Measurements from ENCODE around the gene ATF7IP.
A peak's percentile ranks its signal among the peaks of the same experiment; 100 is the strongest.

Gene ATF7IP

DNA sequence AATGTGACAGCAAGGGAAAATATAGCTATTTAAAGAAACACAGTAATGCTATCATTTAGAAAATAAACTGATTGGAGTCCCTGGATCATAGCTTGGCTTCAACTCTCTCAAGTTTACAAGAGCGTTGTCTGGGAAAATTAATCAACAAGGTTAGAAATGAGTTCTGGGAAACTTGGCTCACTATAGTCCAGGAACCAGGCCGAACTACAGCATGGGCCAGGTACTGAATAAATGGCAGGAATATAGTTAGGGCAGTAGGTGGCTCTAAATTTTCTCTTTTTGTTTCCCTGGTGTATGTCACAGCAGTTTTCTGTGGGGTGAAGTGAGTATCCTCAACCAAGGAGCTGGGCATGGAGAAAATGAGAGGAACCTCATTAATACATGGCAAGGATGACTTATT, 129.8 kb downstream of the ATF7IP start:
- DNase-seq, result no peak

DNA sequence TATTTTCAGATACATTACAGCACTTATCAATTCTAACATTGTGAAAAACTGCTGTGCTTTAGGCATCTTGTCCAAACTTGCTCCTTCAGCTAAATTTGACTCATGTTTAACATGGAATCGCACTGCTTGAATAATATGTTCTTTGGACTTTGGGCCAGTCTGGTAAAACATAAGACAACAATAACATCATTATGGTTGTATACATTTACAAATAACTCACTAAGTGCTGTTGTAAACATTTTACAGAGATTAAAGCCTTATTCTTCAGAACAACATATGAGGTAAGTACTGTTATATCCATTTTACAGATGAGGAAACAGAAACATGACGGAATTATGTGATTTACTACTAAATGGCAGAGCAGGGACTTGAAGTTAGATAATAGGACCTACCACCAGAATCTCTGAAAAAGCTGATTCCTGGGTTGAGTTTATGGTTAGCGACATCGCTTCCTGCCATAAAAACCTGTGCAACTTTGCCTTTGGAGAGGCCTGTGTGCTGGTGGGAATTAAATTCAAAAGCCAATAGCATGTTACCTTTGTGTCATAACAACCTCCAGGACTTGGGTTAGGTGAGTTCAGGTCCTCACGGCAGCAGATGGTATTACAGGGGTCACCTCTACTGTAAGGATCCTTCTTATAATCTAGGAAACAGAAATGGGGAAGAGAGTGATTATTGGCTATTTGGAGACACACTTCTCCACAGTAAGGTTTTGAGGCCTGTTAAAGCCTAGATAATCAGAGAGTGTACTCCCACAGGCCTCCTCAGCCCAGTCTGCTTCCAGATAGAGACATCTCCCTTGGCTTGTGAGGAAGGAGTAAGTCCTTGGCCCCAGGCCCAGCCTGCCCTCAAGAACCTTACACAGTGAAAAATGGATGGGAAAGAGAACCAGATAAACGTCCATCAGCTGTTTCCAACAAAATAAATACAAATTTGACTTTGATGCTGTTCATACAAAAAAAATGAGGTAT, 140.4 kb downstream of the ATF7IP start:
- no peak for DNase-seq

DNA sequence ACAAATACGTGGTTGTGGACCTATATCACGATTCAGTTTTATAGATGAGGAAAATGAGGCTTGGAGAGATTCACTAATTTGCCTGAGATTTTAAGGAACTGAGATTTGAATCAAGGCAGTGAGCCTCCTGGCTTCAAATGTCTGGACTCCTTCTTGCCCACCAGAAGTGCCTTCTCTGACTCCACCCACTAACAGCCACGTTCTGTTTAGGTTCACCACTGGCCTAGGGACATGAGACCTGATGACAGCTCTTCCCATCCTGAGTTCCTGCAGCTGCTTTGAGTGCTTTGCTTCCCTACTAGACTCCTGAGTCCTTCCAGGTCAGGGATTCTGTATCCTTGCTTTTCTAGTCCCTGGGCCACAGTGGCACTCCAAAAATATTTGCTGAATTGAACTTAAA, 145.1 kb downstream of the ATF7IP start:
- no peak for DNase-seq

DNA sequence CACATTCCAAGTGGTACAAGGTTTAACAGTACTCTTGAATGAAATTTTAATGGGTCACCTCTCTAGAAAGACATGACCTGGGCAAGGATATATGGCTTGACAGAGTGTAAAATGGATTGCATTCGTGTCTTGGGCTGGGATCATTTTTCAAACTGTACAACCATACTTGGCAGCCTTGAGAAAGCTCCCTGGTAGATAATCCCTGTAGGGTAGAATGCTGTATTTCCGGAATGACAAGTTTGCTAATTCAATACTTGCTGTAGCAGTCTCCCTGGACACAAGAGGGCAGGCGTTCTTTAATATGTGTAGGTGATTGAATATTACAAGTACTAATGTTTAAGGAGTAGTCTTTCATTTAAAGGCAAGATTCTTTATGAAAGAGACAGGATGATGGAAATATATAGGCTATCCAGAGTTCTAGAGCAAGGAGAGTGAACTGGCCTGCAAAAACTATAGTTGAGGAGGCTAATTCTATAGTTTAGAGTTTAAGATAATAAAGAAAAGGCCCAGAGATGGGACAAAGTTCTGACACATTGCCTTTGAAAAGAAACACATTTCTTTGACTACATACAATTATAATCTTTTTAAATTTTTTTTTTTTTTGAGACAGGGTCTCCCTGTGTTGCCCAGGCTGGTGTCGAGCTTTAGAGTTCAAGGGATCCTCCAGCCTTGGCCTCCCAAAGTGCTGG, 148.8 kb downstream of the ATF7IP start:
- DNase-seq, result peak; percentile 9

DNA sequence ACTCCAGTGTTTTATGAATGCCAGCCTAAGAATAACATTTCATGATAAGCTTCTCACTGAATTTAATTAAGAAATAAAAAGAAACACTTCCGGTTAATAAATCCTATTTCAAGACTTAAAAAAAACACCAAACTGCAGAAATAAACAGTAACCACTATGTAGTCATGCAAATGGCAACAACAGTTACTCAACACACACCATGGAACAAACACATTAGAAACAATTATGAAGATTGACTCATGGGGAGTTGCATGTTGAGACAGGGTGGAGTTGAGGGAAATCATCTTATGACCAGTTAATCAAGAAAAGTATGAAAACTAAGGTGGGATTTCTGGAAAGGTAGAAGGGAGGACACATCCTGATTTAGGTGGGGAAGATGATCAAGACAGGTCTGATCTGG, 149.5 kb downstream of the ATF7IP start:
- DNase-seq, result no peak

DNA sequence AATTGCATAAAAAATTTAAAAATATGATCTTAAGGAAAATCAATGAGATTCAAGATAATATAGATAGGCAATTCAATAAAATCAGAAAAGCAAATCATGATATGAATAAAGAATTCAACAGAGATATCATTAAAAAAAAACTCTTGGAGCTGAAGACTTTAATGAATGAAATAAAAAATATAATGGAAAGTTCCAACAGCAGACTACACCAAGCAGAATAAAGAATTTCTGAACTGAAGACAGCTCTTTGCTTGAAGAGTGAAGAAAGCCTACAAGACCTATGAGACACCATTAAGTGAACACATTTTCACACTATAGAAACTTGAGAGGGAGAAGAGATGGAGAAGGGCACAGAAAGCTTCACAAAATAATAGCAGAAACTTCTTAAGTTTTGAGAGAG, 156.3 kb downstream of the ATF7IP start:
- no peak for DNase-seq

DNA sequence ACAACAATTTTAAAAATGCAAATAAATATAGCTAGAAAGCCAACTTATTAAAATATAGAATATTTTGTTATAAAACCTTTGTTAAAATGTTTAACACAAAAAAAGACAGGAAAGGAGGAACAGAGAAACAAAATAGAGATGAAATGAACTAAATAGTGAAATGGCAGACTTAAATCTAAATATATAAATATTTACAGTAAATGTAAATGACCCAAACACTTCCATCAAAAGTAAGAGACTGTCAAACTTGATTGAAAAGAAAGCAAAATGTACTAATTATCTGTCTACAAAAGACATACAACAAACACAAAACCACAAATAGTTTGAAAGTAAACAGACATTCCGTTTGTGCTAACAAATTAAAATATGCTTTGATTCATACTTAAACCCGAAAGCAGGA, 160.5 kb downstream of the ATF7IP start:
- DNase-seq, result no peak

DNA sequence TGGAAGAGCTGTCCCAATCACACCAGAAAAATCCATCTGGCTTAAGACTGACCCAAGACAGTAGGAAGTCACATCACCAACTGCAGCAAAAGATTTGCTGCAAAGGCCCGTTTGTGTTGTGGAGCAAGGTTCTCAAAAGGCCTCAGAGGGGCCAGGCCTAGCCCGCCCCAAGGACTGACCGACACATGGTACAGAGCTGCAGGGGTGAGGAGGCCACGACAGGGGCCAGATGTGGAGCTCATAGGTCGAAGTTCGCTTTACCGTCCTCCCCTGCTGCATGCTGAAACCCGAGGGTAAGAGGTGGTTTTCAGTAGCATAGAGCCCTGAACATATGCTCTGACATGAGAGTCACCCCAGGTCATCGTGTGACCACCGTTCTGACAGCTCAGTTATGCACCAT, 166.7 kb downstream of the ATF7IP start:
- DNase-seq, result no peak

DNA sequence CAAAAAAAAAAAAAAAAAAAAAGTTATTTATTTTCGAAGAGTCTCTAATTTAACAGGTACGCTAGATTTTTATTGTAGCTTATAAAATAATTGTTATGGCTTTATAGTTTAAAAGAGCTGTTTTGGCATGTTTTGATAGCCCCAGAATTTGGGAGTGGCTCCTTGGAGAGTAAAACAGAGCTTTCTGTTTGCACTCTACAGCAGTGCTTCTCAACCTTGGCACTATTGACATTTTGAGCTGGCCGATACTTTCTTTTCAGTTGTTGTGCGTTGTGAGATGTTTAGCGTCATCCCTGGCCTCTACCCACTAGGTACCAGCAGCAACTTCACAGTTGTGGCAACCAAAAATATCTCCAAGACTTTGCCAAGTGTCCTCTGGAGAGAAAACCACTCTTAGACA, 171.6 kb downstream of the ATF7IP start:
- no peak for DNase-seq

DNA sequence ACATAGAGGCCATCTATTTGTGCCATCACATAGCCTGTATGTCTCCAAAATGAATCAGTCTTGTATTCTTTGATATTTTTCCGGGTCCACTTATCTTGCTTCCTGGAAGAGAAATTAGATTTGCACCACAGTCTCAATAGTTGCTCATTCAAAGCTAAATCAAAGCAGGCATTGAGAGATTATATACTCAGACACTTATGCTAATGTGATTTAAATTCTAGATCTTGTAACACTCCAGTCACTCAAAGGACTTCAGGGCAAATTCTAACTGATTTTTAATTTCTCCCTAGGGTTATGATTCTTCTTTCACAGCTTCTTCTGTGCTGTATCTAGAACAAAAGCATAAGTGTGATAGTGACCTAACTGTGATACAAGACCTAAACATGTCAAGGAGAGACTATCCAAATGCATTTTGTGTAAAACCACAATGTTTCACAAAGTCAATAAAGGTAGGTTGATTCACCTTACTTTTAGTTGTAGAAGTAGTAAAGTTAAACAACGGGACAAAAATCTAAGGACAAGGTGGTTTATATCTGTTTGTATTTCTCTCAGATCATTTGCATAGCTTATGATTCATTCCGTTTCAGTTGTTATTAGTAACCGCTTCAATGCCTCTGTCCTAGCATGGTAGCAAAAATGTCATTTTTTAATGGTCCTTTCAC, 175.4 kb downstream of the ATF7IP start:
- DNase-seq, result no peak

DNA sequence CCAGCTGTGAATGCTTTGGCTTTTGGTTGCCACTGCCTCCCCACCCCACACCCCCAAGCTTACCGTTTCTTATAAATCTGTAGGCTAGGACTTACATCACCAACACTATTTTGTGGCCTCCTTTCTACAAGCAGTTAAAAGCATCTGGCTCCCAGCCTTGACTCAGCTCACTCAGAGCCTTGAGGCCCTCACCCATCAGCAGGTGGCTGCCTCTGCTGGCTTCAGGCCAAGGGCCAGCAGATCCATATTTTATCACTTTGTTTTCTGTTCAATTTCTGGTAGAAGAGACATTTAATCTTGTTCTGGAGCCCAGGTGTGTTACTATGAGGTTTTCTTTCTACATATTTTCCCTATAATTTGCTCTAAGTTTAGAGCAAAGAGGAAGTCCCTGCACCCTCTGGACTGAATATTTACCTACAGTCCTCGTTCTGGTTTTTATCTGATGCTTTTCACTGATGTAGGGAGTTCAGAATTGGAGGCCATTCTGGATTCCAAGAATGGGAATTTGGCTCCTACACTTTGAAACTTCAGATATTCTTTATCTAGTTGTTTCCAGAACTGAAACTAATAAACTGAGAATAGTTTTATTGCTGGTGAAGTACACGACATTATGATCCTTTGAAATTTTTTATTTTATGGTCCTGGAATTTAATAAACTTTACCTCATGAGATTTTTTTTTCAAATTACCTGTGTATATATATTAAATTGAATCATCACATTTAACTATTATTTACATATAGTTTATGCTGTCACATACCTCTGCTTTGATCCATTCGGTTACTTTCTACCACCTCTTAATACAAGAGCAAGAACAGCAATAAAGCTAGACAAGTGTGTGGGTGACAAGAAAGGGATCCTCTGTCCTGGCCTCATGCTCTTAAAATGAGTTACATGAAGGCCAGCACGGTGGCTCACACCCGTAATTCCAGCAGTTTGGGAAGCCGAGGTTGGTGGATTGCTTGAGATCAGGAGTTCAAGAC, 180.0 kb downstream of the ATF7IP start:
- no peak for DNase-seq

DNA sequence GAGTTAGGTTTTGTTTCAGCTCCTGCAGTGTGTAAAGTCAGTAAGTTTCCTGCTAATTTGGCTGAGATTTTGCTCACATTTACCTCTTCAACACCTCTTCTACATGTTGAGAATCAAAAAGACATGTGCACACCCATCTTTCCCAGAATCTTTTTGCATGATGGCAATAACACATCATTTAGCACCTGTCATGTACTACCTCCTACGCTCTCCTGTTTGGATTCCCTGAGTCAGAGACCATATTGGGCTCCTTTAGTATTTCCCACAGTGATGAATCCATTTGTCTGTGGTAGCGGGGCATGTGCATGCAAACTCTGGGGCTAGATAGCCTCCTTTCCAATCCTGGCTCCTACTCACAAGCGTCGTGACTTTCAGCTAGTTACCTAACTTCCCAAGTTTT, 182.1 kb downstream of the ATF7IP start:
- DNase-seq, result no peak

DNA sequence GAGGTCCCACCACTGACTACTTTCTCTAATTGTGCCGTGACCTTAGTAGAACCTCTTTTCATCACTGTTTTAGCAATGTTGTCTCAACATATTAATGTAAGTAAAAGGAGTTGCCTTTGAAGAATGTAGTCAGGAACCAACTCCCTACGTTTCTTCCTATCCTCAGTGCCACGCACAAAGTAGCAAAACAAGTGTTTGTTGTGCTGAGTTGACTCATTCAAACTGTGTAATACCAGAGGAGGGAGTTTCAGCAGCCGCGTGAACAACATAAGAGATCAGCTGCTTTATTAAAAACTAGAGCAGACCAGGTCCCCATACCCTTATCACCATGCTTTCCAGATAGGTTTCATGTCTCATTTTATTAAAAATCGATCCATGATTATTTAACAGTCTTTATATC, 183.1 kb downstream of the ATF7IP start:
- no peak for DNase-seq
